CD4-positive, alpha-beta T cell treated with Interleukin-1 beta for 1 hour (primary cell): Measurements from ENCODE around the gene RBM48.
"Not testable (repeated sequence)": the region's sequence is repeated elsewhere in the genome, so short reads cannot be mapped to it uniquely, and the experiment has no call there.

ENCODE experiments used
- DNase-seq, 2 donors: peaks; one replicate each; pipeline ENCODE4 v3.0.0-alpha.2; 2020 to 2022

The RBM48 gene

GRCh38 chr7:92528188-92528957 lies at the start of gene RBM48, which contains the start of gene PEX1:
Gene RBM48, plus strand, starts transcription at chr7:92528795. Its CDS starts 19 bp downstream, at chr7:92528814.
Gene PEX1, minus strand, starts transcription at chr7:92528520. Its CDS starts 85 bp downstream, at chr7:92528435.
- DNase-seq = peak; percentile 98

DNA sequence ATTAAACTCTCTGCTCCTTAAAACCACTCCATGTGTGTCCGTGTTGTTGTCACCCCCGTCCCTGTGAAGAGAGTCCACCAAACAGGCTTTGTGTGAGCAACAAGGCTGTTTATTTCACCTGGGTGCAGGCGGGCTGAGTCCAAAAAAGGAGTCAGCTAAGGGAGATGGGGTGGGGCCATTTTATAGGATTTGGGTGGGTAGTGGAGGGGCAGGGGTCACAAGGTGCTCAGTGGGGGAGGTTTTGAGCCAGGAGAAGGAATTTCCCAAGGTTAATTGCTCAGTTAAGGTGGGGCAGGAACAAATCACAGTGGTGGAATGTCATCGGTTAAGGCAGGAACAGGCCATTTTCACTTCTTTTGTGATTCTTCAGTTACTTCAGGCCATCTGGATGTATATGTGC lies 49.4 kb upstream of the RBM48 start:
- not testable (repeated sequence) for DNase-seq

GRCh38 chr7:92483624-92484023 lies 45.0 kb upstream of the RBM48 start:
- DNase-seq = not testable (repeated sequence)

GRCh38 chr7:92484226-92484625 lies 44.4 kb upstream of the RBM48 start:
- DNase-seq = not testable (repeated sequence)

GRCh38 chr7:92485267-92485892 lies 43.2 kb upstream of the RBM48 start:
- no peak for DNase-seq

- DNase-seq = no peak
Measured at GRCh38 chr7:92485974-92486373, 42.6 kb upstream of the RBM48 start.

DNA sequence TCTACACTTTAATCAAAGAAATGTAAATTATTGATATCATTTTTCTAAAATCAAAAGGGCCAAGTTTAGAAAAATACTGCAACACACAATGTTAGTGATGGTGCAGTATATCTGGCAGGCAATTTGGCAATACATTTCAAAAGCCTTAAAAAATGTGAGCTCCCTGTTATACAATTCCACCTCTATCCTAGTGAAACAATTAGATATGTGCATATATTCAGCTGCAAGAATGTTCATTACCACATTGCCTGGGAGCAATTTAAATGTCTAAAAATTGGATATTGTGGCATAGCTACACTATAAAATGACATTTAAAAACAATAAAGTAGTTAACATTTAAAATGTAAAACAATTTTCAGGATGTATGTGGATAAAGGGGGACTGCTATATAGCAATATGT lies 40.8 kb upstream of the RBM48 start:
- no peak for DNase-seq

GRCh38 chr7:92489634-92490033 lies 39.0 kb upstream of the RBM48 start:
- no peak for DNase-seq

DNA sequence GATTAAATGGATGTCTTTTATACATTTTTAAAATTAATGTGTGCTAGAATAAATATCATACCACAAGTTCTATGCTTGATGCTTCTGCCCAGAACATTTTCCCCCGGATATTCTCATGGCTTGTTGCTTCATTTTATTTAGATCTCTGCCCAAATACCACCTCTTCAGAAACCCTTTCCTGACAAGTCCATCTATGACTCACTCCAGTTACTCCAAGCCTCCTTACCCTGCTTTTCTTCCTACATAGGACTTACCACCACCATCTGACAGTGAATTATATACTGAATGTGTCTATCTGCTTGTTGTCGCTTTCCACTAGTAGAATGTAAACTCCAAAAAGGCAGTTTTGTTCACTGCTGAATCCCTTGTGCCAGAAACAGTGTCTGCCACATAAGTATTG lies 31.7 kb upstream of the RBM48 start:
- no peak for DNase-seq

DNA sequence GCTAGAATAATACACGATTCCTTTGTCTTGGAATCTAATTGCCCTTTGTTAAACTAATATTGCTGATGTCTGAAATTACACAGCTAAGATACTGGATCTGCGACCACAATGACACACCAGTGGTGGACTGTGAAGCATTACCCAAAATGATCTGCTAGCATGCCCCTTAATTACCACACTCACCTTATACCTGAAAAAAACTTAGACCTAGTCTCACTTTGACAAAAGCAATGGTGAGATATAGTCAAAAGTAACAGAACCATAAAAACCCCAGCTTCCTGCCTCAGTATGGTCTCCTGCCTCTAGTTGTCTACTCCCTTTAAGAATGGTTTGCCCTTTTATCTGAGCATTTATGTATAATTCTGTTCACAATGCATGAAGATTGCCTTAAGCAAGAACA lies 30.0 kb upstream of the RBM48 start:
- DNase-seq = no peak

DNA sequence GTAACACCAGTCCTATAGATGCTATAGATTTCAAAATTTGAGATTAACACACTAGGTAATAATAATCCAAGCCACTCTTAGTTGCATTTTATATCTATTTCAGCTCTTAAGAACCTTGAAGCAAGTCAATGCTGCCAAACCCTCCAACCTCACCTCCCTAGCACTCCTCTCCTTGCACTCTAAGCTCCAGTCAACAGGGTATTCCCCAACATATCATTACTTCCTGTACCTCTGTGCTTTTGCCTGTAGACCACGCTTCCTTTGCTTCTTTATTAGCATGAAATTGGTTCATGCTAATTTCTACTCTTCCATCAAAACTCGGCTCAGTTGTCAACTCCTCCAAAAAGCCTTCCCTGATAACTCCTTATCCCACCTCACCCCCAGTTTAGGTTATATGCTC lies 24.8 kb upstream of the RBM48 start:
- no peak for DNase-seq

DNA sequence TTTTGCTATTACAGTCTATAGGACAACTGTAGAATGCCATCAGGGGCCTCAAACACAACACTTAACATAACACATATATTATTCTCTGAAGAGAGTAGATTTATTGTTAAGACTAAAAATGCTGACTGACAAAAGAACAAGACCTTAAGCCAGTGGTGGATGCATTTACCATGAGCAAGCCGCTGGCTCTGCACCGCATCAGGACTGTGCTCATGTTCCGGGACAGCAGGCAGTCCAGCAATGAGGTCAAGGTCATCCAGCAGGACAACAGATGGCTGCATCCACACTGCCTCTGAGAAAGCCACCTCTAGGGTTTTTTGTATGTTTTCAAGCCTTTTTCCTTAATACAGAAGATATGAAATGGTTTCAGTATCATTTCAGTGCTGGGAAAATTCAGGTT lies 24.0 kb upstream of the RBM48 start:
- DNase-seq = no peak

DNA sequence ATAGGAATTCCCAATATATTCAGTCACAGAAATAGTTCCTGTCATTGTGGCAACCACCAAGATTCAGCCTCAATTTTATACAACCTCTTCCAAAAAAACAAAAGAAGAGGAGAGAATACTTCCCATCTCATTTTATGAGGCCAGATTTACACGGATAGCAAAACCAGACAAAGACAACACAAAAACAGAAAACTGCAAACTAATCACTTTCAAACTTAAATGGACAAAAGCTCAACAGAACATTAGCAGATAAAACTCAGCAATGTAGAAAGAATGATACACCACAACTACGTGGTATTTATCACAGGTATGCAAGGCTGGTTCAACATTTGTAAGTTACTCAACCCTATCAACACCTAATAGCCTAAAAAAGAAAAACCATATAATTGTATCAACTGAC lies 22.2 kb upstream of the RBM48 start:
- DNase-seq = no peak

- no peak for DNase-seq
Measured at GRCh38 chr7:92508946-92509345, 19.6 kb upstream of the RBM48 start.

DNA sequence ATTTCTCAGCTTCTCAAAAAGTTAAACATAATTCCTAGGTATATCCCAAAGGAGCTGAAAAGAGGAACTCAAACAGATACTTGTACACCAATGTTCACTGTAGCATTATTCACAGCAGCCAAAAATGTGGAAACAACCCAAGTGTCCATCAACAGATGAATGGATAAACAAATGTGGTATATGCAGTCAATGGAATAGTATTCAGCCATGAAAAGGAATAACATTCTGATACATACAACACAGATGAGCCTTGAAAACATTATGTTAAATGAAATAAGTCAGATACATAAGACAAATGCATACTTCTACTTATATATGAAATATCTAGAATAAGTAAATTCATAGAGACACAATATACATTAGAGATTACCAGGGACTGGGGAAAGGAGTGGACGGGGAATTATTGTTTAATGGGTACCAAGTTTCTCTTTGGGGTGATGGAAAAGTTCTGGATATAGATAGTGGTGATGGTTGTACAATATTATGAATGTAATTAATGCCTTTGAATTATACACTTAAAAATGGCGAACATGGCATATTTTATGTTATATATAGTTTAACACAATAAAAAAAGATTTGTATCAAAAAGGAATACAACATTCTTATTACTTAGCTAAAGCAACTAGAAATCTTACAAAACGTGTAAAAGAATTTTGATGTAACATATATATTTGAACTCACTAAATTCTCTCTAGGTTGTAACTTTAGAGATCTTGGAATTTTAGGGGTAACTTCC lies 15.3 kb upstream of the RBM48 start:
- no peak for DNase-seq

DNA sequence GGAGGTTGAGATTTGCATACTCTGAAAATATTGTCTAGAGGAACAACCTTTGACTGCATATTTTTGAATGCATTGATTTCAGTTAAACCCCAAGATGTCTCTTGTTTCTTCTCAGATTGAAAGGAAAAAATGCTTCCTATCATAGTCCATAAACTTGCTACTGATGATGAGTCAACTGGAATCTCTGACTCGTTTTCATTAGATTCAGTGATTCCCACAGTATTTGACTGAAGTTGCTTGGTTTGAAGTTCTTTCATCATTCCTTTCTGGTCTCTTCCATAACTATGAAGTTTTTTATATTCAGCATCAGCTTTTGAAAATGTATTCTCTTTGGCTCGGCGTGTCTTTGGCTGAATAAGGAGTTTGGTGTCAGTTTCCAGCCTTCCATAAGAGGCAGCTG lies 11.0 kb upstream of the RBM48 start:
- no peak for DNase-seq

DNA sequence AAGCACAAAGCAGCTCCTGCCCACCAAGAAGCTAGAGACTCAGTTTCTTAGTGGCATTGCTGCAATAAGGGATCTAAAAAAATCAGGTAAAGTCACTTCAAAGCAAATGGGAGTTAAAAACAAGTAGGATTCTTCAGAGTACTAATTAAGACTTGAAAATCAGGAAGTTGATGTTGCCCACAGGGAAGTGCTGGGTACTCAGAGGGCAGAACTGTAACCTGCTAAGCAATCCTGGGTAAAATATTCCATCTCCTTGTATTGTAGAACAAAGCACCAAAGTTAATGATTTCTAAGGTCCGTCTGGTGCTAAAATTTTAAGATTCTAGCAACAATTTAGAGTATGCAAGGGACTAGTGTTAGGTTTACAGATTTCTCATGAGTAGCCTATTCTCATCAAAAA lies 8.6 kb upstream of the RBM48 start:
- no peak for DNase-seq

DNA sequence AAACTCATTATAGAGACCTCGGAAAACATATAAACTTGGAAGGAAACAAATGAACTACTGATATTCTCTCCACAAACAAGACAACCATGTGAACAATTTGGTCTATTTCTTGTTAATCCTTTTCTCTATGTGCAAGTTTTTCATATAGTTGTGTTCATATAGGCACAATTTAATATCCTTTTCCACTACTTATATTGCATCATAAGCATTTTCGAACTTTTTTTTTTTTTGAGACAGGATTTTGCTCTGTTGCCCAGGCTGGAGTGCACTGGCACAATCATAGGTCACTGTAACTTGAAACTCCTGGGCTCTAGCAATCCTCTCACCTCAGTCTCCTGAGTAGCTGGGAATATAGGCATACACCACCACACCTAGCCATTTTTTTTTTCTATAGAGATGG lies 5.5 kb upstream of the RBM48 start:
- no peak for DNase-seq

DNA sequence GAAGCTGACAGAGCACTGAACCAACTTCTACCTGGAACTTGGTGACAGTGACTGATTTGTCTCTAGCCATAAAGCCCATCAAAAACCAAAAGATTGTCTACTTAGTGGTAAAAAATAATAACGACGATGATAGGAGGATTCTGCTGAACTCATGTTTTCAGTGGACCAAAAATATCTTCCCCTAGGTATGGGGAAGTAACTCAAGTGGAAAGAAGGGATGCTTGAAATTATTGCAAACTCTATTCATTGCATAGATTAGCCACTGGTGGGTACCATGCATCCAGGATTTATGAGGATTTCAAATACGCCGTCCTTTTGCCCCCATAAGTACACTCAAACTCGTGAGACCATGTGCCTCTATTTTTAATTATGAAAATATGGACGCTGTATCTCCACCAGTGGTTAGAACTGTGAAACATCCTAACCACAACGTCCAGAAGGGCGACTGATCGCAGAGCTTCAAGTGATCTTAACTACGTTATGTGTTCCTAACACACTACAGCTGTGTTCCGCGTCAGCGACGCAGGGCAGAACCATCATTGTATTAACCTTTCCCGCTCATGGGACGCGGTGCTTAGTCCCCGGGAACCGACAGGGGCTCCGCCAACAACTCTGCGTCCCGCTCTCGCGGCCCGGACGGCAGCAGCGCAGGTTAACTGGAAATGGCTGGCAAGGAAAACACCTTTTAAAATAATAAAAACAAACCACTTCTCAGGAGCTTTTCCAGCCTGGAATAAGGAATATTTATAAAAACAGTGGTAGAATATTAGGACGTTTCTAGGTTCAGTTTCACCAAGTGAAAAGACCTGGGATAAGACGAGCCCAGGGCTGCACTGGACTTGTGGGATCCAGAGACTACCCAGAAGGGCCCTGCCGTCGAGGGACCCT lies 1.1 kb upstream of the RBM48 start:
- peak; percentile 39 to 48 for DNase-seq

DNA sequence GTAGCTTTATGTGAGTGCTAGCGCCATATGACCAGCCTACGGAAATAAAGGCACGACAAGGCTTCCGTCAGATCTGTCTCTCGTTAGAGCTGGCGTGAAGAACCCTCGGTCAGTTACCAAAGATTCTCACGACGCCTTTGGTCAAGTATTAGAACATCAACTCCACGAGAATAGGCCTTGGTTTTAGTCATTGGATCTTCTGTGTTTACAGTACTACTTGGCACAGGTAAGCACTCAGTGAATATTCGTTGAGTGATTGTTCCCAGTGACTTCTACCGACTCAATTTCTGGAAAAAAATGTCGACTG lies 316 bp downstream of the RBM48 start:
- no peak for DNase-seq

- DNase-seq = no peak
Measured at GRCh38 chr7:92534572-92534971, 6.0 kb downstream of the RBM48 start.

GRCh38 chr7:92543542-92543941 lies 14.9 kb downstream of the RBM48 start:
- not testable (repeated sequence) for DNase-seq

DNA sequence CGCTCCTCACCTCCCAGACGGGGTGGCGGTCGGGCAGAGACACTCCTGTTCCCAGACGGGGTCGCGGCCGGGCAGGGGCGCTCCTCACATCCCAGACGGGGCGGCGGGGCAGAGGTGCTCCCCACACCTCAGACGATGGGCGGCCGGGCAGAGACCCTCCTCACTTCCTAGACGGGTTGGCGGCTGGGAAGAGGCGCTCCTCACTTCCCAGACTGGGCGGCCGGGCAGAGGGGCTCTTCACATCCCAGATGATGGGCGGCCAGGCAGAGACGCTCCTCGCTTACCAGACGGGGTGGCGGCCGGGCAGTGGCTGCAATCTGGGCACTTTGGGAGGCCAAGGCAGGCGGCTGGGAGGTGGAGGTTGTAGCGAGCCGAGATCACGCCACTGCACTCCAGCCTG lies 16.5 kb downstream of the RBM48 start:
- not testable (repeated sequence) for DNase-seq
